OCI-LY1 (cell line): Measurements from ENCODE around the gene USP48.
"Not testable (repeated sequence)": the region's sequence is repeated elsewhere in the genome, so short reads cannot be mapped to it uniquely, and the experiment has no call there.

Source experiments
- H2AFZ ChIP-seq: fragments of 200-600 bp; sonication (generic), shearing (Covaris generic); 2 replicates; pipeline ENCODE4 v1.6.0; 2014; ENCODE audit warnings: antibody characterized with exemption, mild to moderate bottlenecking, low read length
- H3F3A ChIP-seq: fragments of 200-600 bp; sonication (generic), shearing (Covaris generic); 2 replicates; pipeline ENCODE4 v1.6.0; 2014; ENCODE audit warnings: mild to moderate bottlenecking, antibody characterized with exemption, low read length, moderate library complexity; ENCODE audit not compliant: insufficient read depth
- H3K27ac ChIP-seq: fragments of 200-600 bp; sonication (generic); 2 replicates; pipeline ENCODE4 v1.5.1; 2014; ENCODE audit warnings: low read length, mixed run types, mild to moderate bottlenecking, low read depth; ENCODE audit not compliant: poor library complexity, severe bottlenecking
- H3K27me3 ChIP-seq: fragments of 200-600 bp; sonication (generic); 2 replicates; pipeline ENCODE4 v1.6.0; 2014; ENCODE audit warnings: antibody characterized with exemption, mild to moderate bottlenecking, low read length, moderate library complexity; ENCODE audit not compliant: insufficient read depth
- H3K36me3 ChIP-seq: fragments of 200-600 bp; sonication (generic); 2 replicates; pipeline ENCODE4 v1.6.1; 2014; ENCODE audit warnings: mild to moderate bottlenecking, antibody characterized with exemption, low read length, moderate library complexity, mixed read lengths; ENCODE audit not compliant: insufficient read depth
- H3K4me1 ChIP-seq: fragments of 200-600 bp; sonication (generic); 2 replicates; pipeline ENCODE4 v1.5.1; 2014; ENCODE audit warnings: mild to moderate bottlenecking, low read length, moderate library complexity; ENCODE audit not compliant: insufficient read depth, severe bottlenecking
- H3K4me2 ChIP-seq: fragments of 200-600 bp; sonication (generic), shearing (Covaris generic); 2 replicates; pipeline ENCODE4 v1.6.1; 2014; ENCODE audit warnings: low read length
- H3K4me3 ChIP-seq: fragments of 200-600 bp; sonication (generic); 2 replicates; pipeline ENCODE4 v1.5.1; 2014; ENCODE audit warnings: low read length, low read depth, mild to moderate bottlenecking, mixed read lengths; ENCODE audit not compliant: poor library complexity, severe bottlenecking
- H3K79me2 ChIP-seq: fragments of 200-600 bp; shearing (Covaris generic); 2 replicates; pipeline ENCODE4 v1.6.1; 2016; ENCODE audit warnings: mixed run types, low read length, mixed read lengths; ENCODE audit not compliant: insufficient read depth
- H3K9ac ChIP-seq: fragments of 200-600 bp; sonication (generic), shearing (Covaris generic); 2 replicates; pipeline ENCODE4 v1.6.1; 2014; ENCODE audit warnings: mild to moderate bottlenecking, low read length, mixed read lengths
- H3K9me2 ChIP-seq: fragments of 200-600 bp; sonication (generic), shearing (Covaris generic); 2 replicates; pipeline ENCODE4 v1.6.1; 2014; ENCODE audit warnings: low read depth, mild to moderate bottlenecking, low read length, mixed read lengths
- H3K9me3 ChIP-seq: fragments of 200-600 bp; shearing (Covaris generic); 2 replicates; pipeline ENCODE4 v1.6.1; 2014; ENCODE audit warnings: low read length, mixed read lengths
- H4K20me1 ChIP-seq: fragments of 200-600 bp; sonication (generic), shearing (Covaris generic); 2 replicates; pipeline ENCODE4 v1.6.0; 2016; ENCODE audit warnings: mild to moderate bottlenecking, low read length; ENCODE audit not compliant: insufficient read depth
- CTCF ChIP-seq: fragments of 200-600 bp; sonication (generic), shearing (Covaris generic); IDR thresholded peaks from 2 replicates; pipeline ENCODE4 v1.5.1; 2017; ENCODE audit warnings: mild to moderate bottlenecking, antibody characterized with exemption, low read length, moderate library complexity, mixed read lengths
- EZH2 ChIP-seq: fragments of 200-600 bp; sonication (generic), shearing (Covaris generic); IDR thresholded peaks from 2 replicates; pipeline ENCODE4 v1.8.0; 2017; ENCODE audit warnings: borderline replicate concordance, mixed run types, mild to moderate bottlenecking, antibody characterized with exemption, low read length, moderate library complexity, mixed read lengths

Gene USP48

GRCh38 chr1:21778405-21778727 is 4.6 kb downstream of the USP48 start:
- Histone ChIP-seq H3K9me3 (no peaks in the 10 kb centered on the region), H3K79me2 (peaks cover 88% of the 10 kb centered on the region), H3K27ac (no peak overlapping the region), H3K36me3 (peaks cover 20% of the 10 kb centered on the region), H4K20me1 (no peaks in the 10 kb centered on the region), H2AFZ (no peak overlapping the region), H3K4me2 (no peak overlapping the region), H3K9ac (no peak overlapping the region), H3K9me2 (no peaks in the 10 kb centered on the region), H3F3A (no peaks in the 10 kb centered on the region), H3K4me3 (no peak overlapping the region), H3K27me3 (no peaks in the 10 kb centered on the region), H3K4me1 (peaks cover 32% of the 10 kb centered on the region)
- no peak for TF ChIP-seq CTCF
- TF ChIP-seq EZH2: no peak

- H3K27ac ChIP-seq: not testable (repeated sequence)
Measured at GRCh38 chr1:21776925-21777324, 6.0 kb downstream of the USP48 start.

GRCh38 chr1:21775985-21776562 is 6.9 kb downstream of the USP48 start:
- H3K4me3 ChIP-seq: no peak overlapping the region
- H2AFZ ChIP-seq: no peak overlapping the region
- H3K9ac ChIP-seq: no peak overlapping the region
- peaks cover 93% of the 10 kb centered on the region for H3K79me2 ChIP-seq
- H3K4me1 ChIP-seq: peaks cover 29% of the 10 kb centered on the region
- no peaks in the 10 kb centered on the region for H4K20me1 ChIP-seq
- no peaks in the 10 kb centered on the region for H3F3A ChIP-seq
- no peaks in the 10 kb centered on the region for H3K9me2 ChIP-seq
- H3K27ac ChIP-seq: no peak overlapping the region
- no peaks in the 10 kb centered on the region for H3K9me3 ChIP-seq
- peaks cover 20% of the 10 kb centered on the region for H3K36me3 ChIP-seq
- H3K4me2 ChIP-seq: no peak overlapping the region
- H3K27me3 ChIP-seq: no peaks in the 10 kb centered on the region
- TF ChIP-seq CTCF: no peak
- no peak for TF ChIP-seq EZH2

More at GRCh38 chr1:21776925-21777324, 6.0 kb downstream of the USP48 start:
- Histone ChIP-seq H3K4me1 (peaks cover 33% of the 10 kb centered on the region), H3K36me3 (peaks cover 20% of the 10 kb centered on the region), H3K79me2 (peaks cover 94% of the 10 kb centered on the region)
- H3F3A ChIP-seq, H3K9me2 ChIP-seq, H3K4me3 ChIP-seq, H3K4me2 ChIP-seq, H4K20me1 ChIP-seq, H3K9ac ChIP-seq, H3K9me3 ChIP-seq, H2AFZ ChIP-seq, H3K27me3 ChIP-seq: not testable (repeated sequence)

- no peak for TF ChIP-seq CTCF
- no peak for TF ChIP-seq EZH2
- H4K20me1 ChIP-seq: no peaks in the 10 kb centered on the region
Measured at GRCh38 chr1:21775550-21775914, 7.4 kb downstream of the USP48 start.

More at GRCh38 chr1:21775550-21775914, 7.4 kb downstream of the USP48 start:
- Histone ChIP-seq H3F3A (no peaks in the 10 kb centered on the region), H3K27me3 (no peaks in the 10 kb centered on the region), H3K4me3 (no peak overlapping the region), H3K9me3 (no peaks in the 10 kb centered on the region), H3K9me2 (no peaks in the 10 kb centered on the region), H3K79me2 (peaks cover 94% of the 10 kb centered on the region), H3K4me2 (no peak overlapping the region), H3K27ac (peak overlapping the region; percentile 23), H3K9ac (no peak overlapping the region), H3K36me3 (peaks cover 20% of the 10 kb centered on the region), H3K4me1 (peaks cover 29% of the 10 kb centered on the region), H2AFZ (no peak overlapping the region)
